ENCODE measurements around the gene ABCA4. TPM values are rescaled to one million over a fixed set of nuclear protein-coding genes. Genes with fewer than 3 reads are reported as not detected.
A peak's percentile ranks its signal among the peaks of the same experiment; 100 is the strongest.

The ABCA4 gene
- total RNA-seq, 1 experiment from 2014 or later, result 4.8 TPM

- DNase-seq, result no peak
- no peaks in the 10 kb centered on the region for H3K27me3 ChIP-seq
- no peak overlapping the region for H3K4me3 ChIP-seq
- H3K9me3 ChIP-seq, result no peaks in the 10 kb centered on the region
- H3K36me3 ChIP-seq, result no peaks in the 10 kb centered on the region
These were observed 87.1 kb downstream of the ABCA4 start for GRCh38 chr1:94033849-94034248.

DNA sequence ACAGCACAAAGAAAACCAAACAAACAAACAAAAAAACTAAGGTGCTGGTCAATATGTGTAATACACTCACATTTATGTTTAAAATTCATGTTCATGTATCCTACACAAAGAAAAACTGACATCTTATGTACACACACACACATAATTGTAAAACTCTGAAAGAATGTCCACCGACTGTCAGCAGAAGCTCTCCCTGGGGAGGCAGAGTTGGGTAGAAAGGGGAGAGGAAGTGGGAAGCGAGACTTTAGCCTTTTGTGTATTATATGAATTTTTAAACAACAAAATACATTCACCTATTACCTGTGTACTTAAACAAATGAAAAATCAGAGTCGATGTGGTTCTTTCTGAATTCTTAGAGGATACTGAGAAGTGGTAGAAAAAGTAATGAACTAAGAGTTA is 88.3 kb downstream of the ABCA4 start:
- Histone ChIP-seq H3K9me3 (no peaks in the 10 kb centered on the region), H3K4me3 (no peak overlapping the region), H3K27me3 (no peaks in the 10 kb centered on the region), H3K36me3 (no peaks in the 10 kb centered on the region)
- no peak for DNase-seq

DNA sequence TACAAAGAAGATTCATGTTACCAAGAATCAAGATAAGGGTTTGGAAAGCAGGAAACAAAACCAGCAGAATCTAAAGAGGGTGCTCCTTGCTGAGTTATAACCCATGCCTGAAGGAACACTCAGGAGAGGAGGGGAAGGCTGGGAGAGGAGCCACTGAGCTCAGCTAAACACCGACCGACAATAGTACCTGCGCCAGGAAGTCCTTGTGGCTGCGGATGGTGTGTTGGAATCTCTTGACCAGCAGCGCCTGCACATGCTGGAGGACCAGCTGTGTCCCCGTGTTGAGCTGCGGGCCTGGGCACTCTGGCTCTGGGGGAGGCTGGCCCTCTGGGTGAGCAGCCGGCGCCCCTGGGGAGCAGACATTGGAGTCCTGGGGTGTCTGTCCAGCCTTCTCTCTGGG is 89.4 kb downstream of the ABCA4 start:
- H3K4me3 ChIP-seq, result no peak overlapping the region
- H3K9me3 ChIP-seq, result no peaks in the 10 kb centered on the region
- H3K36me3 ChIP-seq, result no peaks in the 10 kb centered on the region
- DNase-seq, result no peak
- no peaks in the 10 kb centered on the region for H3K27me3 ChIP-seq

DNA sequence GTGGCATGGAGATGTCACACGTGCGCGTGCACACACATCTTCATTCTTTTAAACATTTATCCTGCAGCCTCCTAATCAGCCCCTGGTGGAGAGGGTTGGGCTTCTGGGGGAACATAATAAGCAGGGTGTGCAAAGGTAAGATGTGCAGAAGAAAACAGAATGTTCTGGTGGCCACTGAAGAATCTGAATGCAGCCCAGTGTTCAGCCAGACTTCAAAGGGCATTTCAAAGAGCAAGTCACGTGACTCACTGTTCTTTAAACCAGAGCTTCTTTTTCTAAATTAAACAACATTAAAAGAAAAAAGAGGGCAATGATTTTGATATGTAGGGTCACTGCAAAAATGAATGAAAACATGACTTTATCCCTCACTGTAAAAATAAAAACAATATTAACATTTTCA is 89.8 kb downstream of the ABCA4 start:
- no peaks in the 10 kb centered on the region for H3K9me3 ChIP-seq
- H3K36me3 ChIP-seq, result no peaks in the 10 kb centered on the region
- no peaks in the 10 kb centered on the region for H3K27me3 ChIP-seq
- H3K4me3 ChIP-seq, result no peak overlapping the region
- DNase-seq, result no peak

- no peak for DNase-seq
- Histone ChIP-seq H3K9me3 (no peaks in the 10 kb centered on the region), H3K4me3 (no peak overlapping the region), H3K27me3 (no peaks in the 10 kb centered on the region), H3K36me3 (no peaks in the 10 kb centered on the region)
These were observed 91.6 kb downstream of the ABCA4 start for GRCh38 chr1:94029130-94029993.

- Histone ChIP-seq H3K4me3 (no peak overlapping the region), H3K27me3 (no peaks in the 10 kb centered on the region), H3K36me3 (no peaks in the 10 kb centered on the region), H3K9me3 (no peaks in the 10 kb centered on the region)
- no peak for DNase-seq
These were observed 93.0 kb downstream of the ABCA4 start for GRCh38 chr1:94027721-94028515.

GRCh38 chr1:94026619-94027380 is 94.1 kb downstream of the ABCA4 start:
- Histone ChIP-seq H3K4me3 (no peak overlapping the region), H3K27me3 (no peaks in the 10 kb centered on the region), H3K36me3 (no peaks in the 10 kb centered on the region), H3K9me3 (no peaks in the 10 kb centered on the region)
- DNase-seq, result no peak

DNA sequence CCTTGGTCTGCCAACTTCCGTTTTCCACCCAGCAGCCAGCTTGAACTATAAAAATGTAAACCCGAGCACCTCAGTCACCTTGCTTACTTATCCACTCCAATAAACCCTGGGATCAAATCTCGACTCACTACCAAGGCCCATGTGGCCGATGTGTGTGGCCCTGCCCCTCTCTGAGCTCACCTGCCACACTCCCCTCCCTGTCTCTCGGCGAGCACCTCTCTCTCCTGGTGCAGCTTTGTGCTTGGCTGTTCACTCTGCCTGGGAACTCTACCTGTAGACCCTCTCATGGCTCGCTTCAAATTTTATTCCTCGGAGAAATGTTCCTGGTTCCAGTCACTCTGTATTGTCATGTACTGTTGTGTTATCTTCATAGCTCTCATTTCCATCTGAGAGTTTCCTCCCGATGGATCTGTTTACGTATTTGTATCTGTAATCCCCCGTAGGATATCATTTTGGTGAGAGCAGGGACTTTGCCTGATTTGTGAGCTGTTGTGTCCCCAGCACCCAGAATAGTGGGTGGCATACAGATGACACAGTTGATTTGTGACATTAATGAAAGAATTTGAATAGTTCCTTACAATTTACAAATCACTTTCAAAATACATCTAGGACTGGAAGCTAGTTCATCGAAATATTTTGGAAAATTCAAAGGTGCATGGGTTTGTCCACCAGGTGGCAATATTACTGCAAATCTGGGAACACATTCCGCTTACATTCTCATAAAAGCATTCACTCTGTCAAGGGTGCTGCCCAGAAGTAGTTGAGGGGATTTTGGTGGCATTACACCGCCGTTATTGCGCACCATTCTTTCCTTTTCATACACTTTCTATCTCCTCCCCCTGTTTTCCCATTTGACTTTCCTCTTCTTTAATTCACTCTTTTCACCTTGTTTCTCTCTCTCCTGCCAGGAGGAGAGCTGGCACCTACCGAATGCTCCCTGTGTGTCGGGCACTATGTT is 95.3 kb downstream of the ABCA4 start:
- Histone ChIP-seq H3K27me3 (no peaks in the 10 kb centered on the region), H3K36me3 (no peaks in the 10 kb centered on the region), H3K4me3 (peak overlapping the region; percentile 24), H3K9me3 (no peaks in the 10 kb centered on the region)
- peak; percentile 33 for DNase-seq

DNA sequence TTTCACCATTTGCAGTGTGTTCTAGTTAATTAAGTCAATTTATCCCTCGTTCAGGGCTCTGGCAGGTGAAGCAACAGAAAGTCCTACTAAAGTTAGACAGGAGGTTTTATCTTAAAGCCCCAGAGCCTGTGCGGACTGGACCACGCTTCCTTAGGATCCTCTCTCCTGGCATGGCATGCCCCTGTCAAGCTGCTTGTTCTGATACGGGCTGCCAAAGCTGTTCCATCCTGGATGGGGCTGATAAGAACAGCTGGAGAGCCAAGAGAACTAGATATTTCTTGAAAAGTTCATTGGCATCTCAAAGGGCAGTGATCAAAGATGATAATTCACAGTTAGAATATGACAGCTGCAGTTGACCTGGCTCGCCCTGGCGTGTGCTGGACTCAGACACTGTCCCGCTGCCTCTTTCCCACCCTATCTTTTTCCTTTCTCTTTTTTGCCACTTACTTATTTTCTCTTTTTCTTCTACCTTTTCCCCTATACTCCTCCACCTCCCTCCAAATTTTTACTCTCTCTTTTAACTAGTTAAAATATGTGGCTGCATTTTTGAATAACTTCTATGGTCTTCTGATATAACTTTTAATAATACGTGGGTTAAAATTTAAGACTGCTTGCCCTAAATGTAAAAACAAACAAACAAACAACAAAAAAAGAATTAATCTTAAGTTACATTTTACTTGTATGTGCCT is 96.7 kb downstream of the ABCA4 start:
- no peak for DNase-seq
- Histone ChIP-seq H3K9me3 (no peaks in the 10 kb centered on the region), H3K27me3 (no peaks in the 10 kb centered on the region), H3K36me3 (no peaks in the 10 kb centered on the region), H3K4me3 (no peak overlapping the region)

DNA sequence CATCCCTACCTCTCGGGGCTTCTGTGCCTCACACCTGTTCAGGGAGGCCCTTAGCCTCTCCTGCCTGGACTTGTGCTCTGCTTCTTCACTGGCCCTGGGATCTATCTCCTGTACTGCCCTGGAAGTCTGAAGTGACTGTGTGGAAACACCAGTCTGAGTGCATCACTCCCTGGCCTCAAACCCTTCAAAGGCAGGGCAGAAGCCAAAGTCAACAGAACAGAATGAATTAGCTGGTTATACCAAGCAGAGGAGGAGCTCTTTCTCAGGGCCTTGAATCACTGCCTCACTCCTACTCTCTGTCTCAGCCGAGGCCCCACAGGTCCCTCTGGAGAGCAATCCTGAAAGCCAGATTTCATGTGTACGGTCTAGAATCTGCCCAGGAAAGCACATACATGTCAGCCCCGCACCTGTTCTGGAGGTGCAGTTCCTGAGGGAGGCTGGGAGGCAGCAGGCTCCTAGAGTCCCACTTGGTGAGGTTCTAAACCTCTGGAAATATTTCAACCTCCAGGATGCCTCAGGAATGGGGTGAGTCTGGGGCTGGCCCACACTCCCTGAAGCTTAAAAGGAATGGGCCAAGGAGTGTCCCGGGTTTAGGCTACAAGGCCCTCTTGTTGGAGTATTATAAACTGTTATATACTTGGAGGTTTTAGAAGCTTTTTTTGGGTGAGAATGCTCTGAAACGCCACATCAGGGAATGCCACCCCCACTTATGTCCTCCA is 98.3 kb downstream of the ABCA4 start:
- Histone ChIP-seq H3K27me3 (no peaks in the 10 kb centered on the region), H3K4me3 (no peak overlapping the region), H3K36me3 (no peaks in the 10 kb centered on the region), H3K9me3 (no peaks in the 10 kb centered on the region)
- peak; percentile 91 for DNase-seq

DNA sequence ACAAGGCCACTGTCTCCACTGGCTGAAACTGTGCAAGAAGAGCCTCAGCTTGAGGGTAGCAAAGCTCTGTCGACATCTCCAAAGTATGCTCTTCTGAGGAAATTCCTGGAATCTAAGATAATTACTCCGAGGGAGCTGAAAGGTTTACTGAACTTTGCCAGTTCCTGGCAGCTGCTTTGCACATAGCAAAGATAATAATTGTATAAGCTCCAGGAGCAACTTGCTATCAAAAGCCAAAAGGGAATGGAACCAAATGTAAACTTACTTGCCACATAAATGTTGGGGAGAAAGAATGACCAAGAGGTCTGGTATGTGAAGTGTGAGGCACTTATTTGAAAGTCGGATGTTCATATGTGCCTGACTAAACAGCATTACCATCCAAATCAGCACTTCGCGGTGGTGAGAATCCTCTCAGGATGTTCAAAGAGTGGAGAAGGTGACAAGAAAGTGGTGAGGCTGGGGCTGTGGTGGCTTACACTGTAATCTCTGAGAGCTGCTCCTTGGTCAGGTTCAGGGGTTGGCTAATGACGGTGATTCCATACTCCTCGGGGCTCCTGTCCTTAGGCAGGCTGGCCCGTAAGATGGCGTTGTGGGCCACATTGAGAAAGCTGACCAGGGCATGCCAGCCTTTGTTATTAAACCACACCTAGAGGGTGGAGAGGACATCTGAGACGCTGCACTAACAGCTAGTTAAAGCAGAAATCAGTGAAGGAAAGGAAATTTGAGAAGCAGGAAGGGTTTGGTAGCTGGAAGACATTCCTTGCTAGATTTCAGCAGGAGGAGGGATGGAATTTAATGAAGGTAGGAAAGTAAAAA is 100.0 kb downstream of the ABCA4 start:
- H3K4me3 ChIP-seq, result no peak overlapping the region
- H3K36me3 ChIP-seq, result no peaks in the 10 kb centered on the region
- H3K9me3 ChIP-seq, result no peaks in the 10 kb centered on the region
- H3K27me3 ChIP-seq, result no peaks in the 10 kb centered on the region
- peak; percentile 78 for DNase-seq

- DNase-seq, result no peak
- no peak overlapping the region for H3K4me3 ChIP-seq
- no peaks in the 10 kb centered on the region for H3K27me3 ChIP-seq
- no peaks in the 10 kb centered on the region for H3K9me3 ChIP-seq
- no peaks in the 10 kb centered on the region for H3K36me3 ChIP-seq
These were observed 101.6 kb downstream of the ABCA4 start for GRCh38 chr1:94019327-94019726.

DNA sequence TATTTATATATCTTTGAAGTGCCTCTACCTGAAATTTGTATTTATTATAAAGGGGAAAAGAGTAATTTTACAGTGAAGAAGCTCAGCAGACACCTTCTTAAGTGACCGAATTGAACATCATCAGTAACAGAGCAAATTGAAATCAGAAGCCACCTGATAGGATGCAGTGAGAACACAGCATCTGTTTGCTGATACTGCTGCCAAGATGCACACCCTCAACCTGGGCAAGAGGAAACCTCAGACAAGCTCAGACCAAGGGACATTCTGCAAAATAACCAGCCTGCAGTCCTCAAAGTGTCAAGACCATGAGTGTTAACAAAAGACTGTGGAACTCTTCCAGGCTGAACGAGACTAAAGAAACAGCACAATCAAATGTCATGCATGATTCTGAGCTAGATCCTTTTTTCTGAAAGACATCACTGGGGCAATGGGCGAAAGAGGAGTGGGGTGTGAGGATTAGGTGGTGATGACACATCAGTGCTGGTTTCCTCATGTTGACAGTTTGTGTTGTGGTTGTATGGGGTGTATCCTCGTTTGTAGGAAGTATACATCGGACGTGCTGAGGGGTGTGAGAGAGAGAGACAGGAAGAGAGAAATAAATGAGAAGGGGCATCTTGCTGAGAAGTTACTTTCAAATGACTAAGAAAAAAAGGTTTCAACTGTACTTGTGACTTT is 103.7 kb downstream of the ABCA4 start:
- Histone ChIP-seq H3K4me3 (no peak overlapping the region), H3K36me3 (no peaks in the 10 kb centered on the region), H3K27me3 (no peaks in the 10 kb centered on the region), H3K9me3 (no peaks in the 10 kb centered on the region)
- DNase-seq, result no peak

DNA sequence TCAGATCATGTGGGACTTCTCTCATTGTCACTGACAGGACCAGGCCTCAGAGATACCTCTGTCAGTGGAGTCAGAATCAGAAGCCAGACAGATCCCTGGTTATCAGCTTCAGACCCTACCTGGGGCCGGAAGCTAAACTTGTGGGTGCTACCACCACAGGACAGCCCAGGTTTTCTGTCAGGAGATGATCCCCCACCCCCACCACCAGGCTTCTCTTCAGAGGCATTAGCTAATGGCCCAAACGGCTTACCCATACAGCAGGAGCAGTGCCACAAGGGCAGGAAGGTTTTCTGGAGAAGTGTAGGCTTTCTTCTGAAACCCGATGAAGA is 105.5 kb downstream of the ABCA4 start:
- no peak for DNase-seq
- H3K36me3 ChIP-seq, result no peaks in the 10 kb centered on the region
- no peak overlapping the region for H3K4me3 ChIP-seq
- no peaks in the 10 kb centered on the region for H3K27me3 ChIP-seq
- no peaks in the 10 kb centered on the region for H3K9me3 ChIP-seq
